ENCODE results near the gene C7orf25.

The C7orf25 gene

GRCh38 chr7:42911454-42912447, at the start of gene C7orf25:
TSS of gene C7orf25 (minus strand) at chr7:42912070. CDS start at chr7:42910900, 1,170 bp downstream.
- Histone ChIP-seq H3K4me3 (ENCODE audit: low read depth, low read length) (peak within 1 kb of the TSS; percentile 70), H3K27me3 (ENCODE audit: control insufficient read depth, insufficient read depth, low read length) (no peaks in the 10 kb centered on the region), H3K36me3 (ENCODE audit: control insufficient read depth, insufficient read depth, low read length) (peaks cover 27% of the 10 kb centered on the region), H3K27ac (ENCODE audit: low read depth, low read length) (peak within 1 kb of the TSS; percentile 85), H3K4me1 (ENCODE audit: control insufficient read depth, insufficient read depth, low read length) (peaks cover 16% of the 10 kb centered on the region), H3K9me3 (ENCODE audit: control insufficient read depth, insufficient read depth, low read length) (no peaks in the 10 kb centered on the region), H3K9ac (ENCODE audit: low read depth, low read length) (peak within 1 kb of the TSS; percentile 58)

GRCh38 chr7:42961170-42961569, 49.3 kb upstream of the C7orf25 start:
- peaks cover 18% of the 10 kb centered on the region for H3K4me1 ChIP-seq (ENCODE audit: control insufficient read depth, insufficient read depth, low read length)
- H3K4me3 ChIP-seq (ENCODE audit: low read depth, low read length) = no peak overlapping the region
- H3K27ac ChIP-seq (ENCODE audit: low read depth, low read length) = no peak overlapping the region
- H3K9ac ChIP-seq (ENCODE audit: low read depth, low read length) = no peak overlapping the region
- peaks cover 30% of the 10 kb centered on the region for H3K9me3 ChIP-seq (ENCODE audit: control insufficient read depth, insufficient read depth, low read length)
- no peaks in the 10 kb centered on the region for H3K36me3 ChIP-seq (ENCODE audit: control insufficient read depth, insufficient read depth, low read length)
- H3K27me3 ChIP-seq (ENCODE audit: control insufficient read depth, insufficient read depth, low read length) = no peaks in the 10 kb centered on the region

GRCh38 chr7:42960762-42961161, 48.9 kb upstream of the C7orf25 start:
- H3K4me1 ChIP-seq (ENCODE audit: control insufficient read depth, insufficient read depth, low read length) = peaks cover 18% of the 10 kb centered on the region
- no peak overlapping the region for H3K4me3 ChIP-seq (ENCODE audit: low read depth, low read length)
- no peaks in the 10 kb centered on the region for H3K36me3 ChIP-seq (ENCODE audit: control insufficient read depth, insufficient read depth, low read length)
- H3K9me3 ChIP-seq (ENCODE audit: control insufficient read depth, insufficient read depth, low read length) = peaks cover 30% of the 10 kb centered on the region
- H3K27ac ChIP-seq (ENCODE audit: low read depth, low read length) = no peak overlapping the region
- no peak overlapping the region for H3K9ac ChIP-seq (ENCODE audit: low read depth, low read length)
- no peaks in the 10 kb centered on the region for H3K27me3 ChIP-seq (ENCODE audit: control insufficient read depth, insufficient read depth, low read length)

- H3K4me3 ChIP-seq (ENCODE audit: low read depth, low read length) = peak overlapping the region; percentile 17; the same call in 1 of the 2 replicates
- H3K4me1 ChIP-seq (ENCODE audit: control insufficient read depth, insufficient read depth, low read length) = peaks cover 9% of the 10 kb centered on the region; the same call in 1 of the 2 replicates
- peaks cover 35% of the 10 kb centered on the region for H3K9me3 ChIP-seq (ENCODE audit: control insufficient read depth, insufficient read depth, low read length)
- H3K36me3 ChIP-seq (ENCODE audit: control insufficient read depth, insufficient read depth, low read length) = no peaks in the 10 kb centered on the region
- H3K27me3 ChIP-seq (ENCODE audit: control insufficient read depth, insufficient read depth, low read length) = no peaks in the 10 kb centered on the region
- no peak overlapping the region for H3K27ac ChIP-seq (ENCODE audit: low read depth, low read length)
- H3K9ac ChIP-seq (ENCODE audit: low read depth, low read length) = no peak overlapping the region
These were observed 47.7 kb upstream of the C7orf25 start for GRCh38 chr7:42959549-42959948.

- no peak overlapping the region for H3K27ac ChIP-seq (ENCODE audit: low read depth, low read length)
These were observed 44.2 kb upstream of the C7orf25 start for GRCh38 chr7:42956062-42956461.

GRCh38 chr7:42953994-42954393, 42.1 kb upstream of the C7orf25 start:
- H3K27me3 ChIP-seq (ENCODE audit: control insufficient read depth, insufficient read depth, low read length) = no peaks in the 10 kb centered on the region
- no peaks in the 10 kb centered on the region for H3K36me3 ChIP-seq (ENCODE audit: control insufficient read depth, insufficient read depth, low read length)
- H3K27ac ChIP-seq (ENCODE audit: low read depth, low read length) = no peak overlapping the region
- H3K4me1 ChIP-seq (ENCODE audit: control insufficient read depth, insufficient read depth, low read length) = no peaks in the 10 kb centered on the region
- H3K9ac ChIP-seq (ENCODE audit: low read depth, low read length) = no peak overlapping the region
- no peak overlapping the region for H3K4me3 ChIP-seq (ENCODE audit: low read depth, low read length)
- H3K9me3 ChIP-seq (ENCODE audit: control insufficient read depth, insufficient read depth, low read length) = peaks cover 21% of the 10 kb centered on the region

More at GRCh38 chr7:42956062-42956461, 44.2 kb upstream of the C7orf25 start:
- Histone ChIP-seq H3K9ac (ENCODE audit: low read depth, low read length) (no peak overlapping the region), H3K36me3 (ENCODE audit: control insufficient read depth, insufficient read depth, low read length) (no peaks in the 10 kb centered on the region), H3K9me3 (ENCODE audit: control insufficient read depth, insufficient read depth, low read length) (peaks cover 35% of the 10 kb centered on the region), H3K27me3 (ENCODE audit: control insufficient read depth, insufficient read depth, low read length) (no peaks in the 10 kb centered on the region), H3K4me1 (ENCODE audit: control insufficient read depth, insufficient read depth, low read length) (no peaks in the 10 kb centered on the region), H3K4me3 (ENCODE audit: low read depth, low read length) (no peak overlapping the region)

GRCh38 chr7:42952328-42952727, 40.5 kb upstream of the C7orf25 start:
- H3K27me3 ChIP-seq (ENCODE audit: control insufficient read depth, insufficient read depth, low read length) = no peaks in the 10 kb centered on the region
- peaks cover 16% of the 10 kb centered on the region for H3K9me3 ChIP-seq (ENCODE audit: control insufficient read depth, insufficient read depth, low read length)
- H3K9ac ChIP-seq (ENCODE audit: low read depth, low read length) = no peak overlapping the region
- no peaks in the 10 kb centered on the region for H3K36me3 ChIP-seq (ENCODE audit: control insufficient read depth, insufficient read depth, low read length)
- H3K4me3 ChIP-seq (ENCODE audit: low read depth, low read length) = no peak overlapping the region
- no peaks in the 10 kb centered on the region for H3K4me1 ChIP-seq (ENCODE audit: control insufficient read depth, insufficient read depth, low read length)
- no peak overlapping the region for H3K27ac ChIP-seq (ENCODE audit: low read depth, low read length)

- H3K27me3 ChIP-seq (ENCODE audit: control insufficient read depth, insufficient read depth, low read length) = no peaks in the 10 kb centered on the region
- no peaks in the 10 kb centered on the region for H3K4me1 ChIP-seq (ENCODE audit: control insufficient read depth, insufficient read depth, low read length)
- H3K4me3 ChIP-seq (ENCODE audit: low read depth, low read length) = no peak overlapping the region
- H3K9me3 ChIP-seq (ENCODE audit: control insufficient read depth, insufficient read depth, low read length) = peaks cover 4% of the 10 kb centered on the region; the same call in 1 of the 2 replicates
- H3K27ac ChIP-seq (ENCODE audit: low read depth, low read length) = no peak overlapping the region
- no peaks in the 10 kb centered on the region for H3K36me3 ChIP-seq (ENCODE audit: control insufficient read depth, insufficient read depth, low read length)
- H3K9ac ChIP-seq (ENCODE audit: low read depth, low read length) = no peak overlapping the region
These were observed 38.5 kb upstream of the C7orf25 start for GRCh38 chr7:42950417-42950816.

- Histone ChIP-seq H3K27ac (ENCODE audit: low read depth, low read length) (no peak overlapping the region), H3K27me3 (ENCODE audit: control insufficient read depth, insufficient read depth, low read length) (no peaks in the 10 kb centered on the region), H3K4me3 (ENCODE audit: low read depth, low read length) (no peak overlapping the region), H3K4me1 (ENCODE audit: control insufficient read depth, insufficient read depth, low read length) (no peaks in the 10 kb centered on the region), H3K9ac (ENCODE audit: low read depth, low read length) (no peak overlapping the region), H3K9me3 (ENCODE audit: control insufficient read depth, insufficient read depth, low read length) (no peaks in the 10 kb centered on the region), H3K36me3 (ENCODE audit: control insufficient read depth, insufficient read depth, low read length) (no peaks in the 10 kb centered on the region)
These were observed 35.7 kb upstream of the C7orf25 start for GRCh38 chr7:42947521-42947920.

GRCh38 chr7:42946627-42946950, 34.7 kb upstream of the C7orf25 start:
- Histone ChIP-seq H3K9me3 (ENCODE audit: control insufficient read depth, insufficient read depth, low read length) (no peaks in the 10 kb centered on the region), H3K9ac (ENCODE audit: low read depth, low read length) (no peak overlapping the region), H3K4me1 (ENCODE audit: control insufficient read depth, insufficient read depth, low read length) (no peaks in the 10 kb centered on the region), H3K27me3 (ENCODE audit: control insufficient read depth, insufficient read depth, low read length) (no peaks in the 10 kb centered on the region), H3K4me3 (ENCODE audit: low read depth, low read length) (no peak overlapping the region), H3K36me3 (ENCODE audit: control insufficient read depth, insufficient read depth, low read length) (no peaks in the 10 kb centered on the region), H3K27ac (ENCODE audit: low read depth, low read length) (no peak overlapping the region)

GRCh38 chr7:42945821-42946626, 34.2 kb upstream of the C7orf25 start:
- Histone ChIP-seq H3K27ac (ENCODE audit: low read depth, low read length) (no peak overlapping the region), H3K36me3 (ENCODE audit: control insufficient read depth, insufficient read depth, low read length) (no peaks in the 10 kb centered on the region), H3K27me3 (ENCODE audit: control insufficient read depth, insufficient read depth, low read length) (no peaks in the 10 kb centered on the region), H3K4me3 (ENCODE audit: low read depth, low read length) (no peak overlapping the region), H3K9ac (ENCODE audit: low read depth, low read length) (no peak overlapping the region), H3K9me3 (ENCODE audit: control insufficient read depth, insufficient read depth, low read length) (no peaks in the 10 kb centered on the region), H3K4me1 (ENCODE audit: control insufficient read depth, insufficient read depth, low read length) (peaks cover 2% of the 10 kb centered on the region; the same call in 1 of the 2 replicates)

Data from HUES48 (cell line).